NB4 (cell line): Measurements from ENCODE around the gene SCYGR5.

Experiments
- DNase-seq: peaks from one replicate; pipeline ENCODE4 v3.0.0; 2010; ENCODE audit warnings: low read depth
- H3K4me3 ChIP-seq: one replicate; pipeline ENCODE4 v1.5.1; 2011; ENCODE audit warnings: mild to moderate bottlenecking, low read depth, low read length, moderate library complexity
- CTCF ChIP-seq: IDR thresholded peaks from one replicate; pipeline ENCODE4 v1.5.1; 2012; ENCODE audit warnings: low read depth, low read length
- MAX ChIP-seq: IDR thresholded peaks from 2 replicates; pipeline ENCODE4 v1.6.1; 2011; ENCODE audit warnings: low read depth, low read length
- MYC ChIP-seq: IDR thresholded peaks from 2 replicates; pipeline ENCODE4 v1.6.1; 2011; ENCODE audit warnings: low read depth, low read length
- POLR2A ChIP-seq: IDR thresholded peaks from 2 replicates; pipeline ENCODE4 v1.6.1; 2011; ENCODE audit warnings: mild to moderate bottlenecking; ENCODE audit not compliant: insufficient read length; ENCODE audit errors: extremely low read depth

Gene SCYGR5

GRCh38 chr2:227629435-227629834 is 37.2 kb upstream of the SCYGR5 start:
- TF ChIP-seq POLR2A (no peak), CTCF (no peak), MYC (no peak), MAX (no peak)
- no peak overlapping the region for H3K4me3 ChIP-seq
- DNase-seq, result no peak

- DNase-seq, result no peak
- no peak overlapping the region for H3K4me3 ChIP-seq
- no peak for TF ChIP-seq POLR2A
- TF ChIP-seq MYC, result no peak
- TF ChIP-seq MAX, result no peak
- TF ChIP-seq CTCF, result no peak
These were observed 36.3 kb upstream of the SCYGR5 start for GRCh38 chr2:227630322-227630721.

- no peak for DNase-seq
- H3K4me3 ChIP-seq, result no peak overlapping the region
- TF ChIP-seq MAX, result no peak
- TF ChIP-seq CTCF, result no peak
- no peak for TF ChIP-seq MYC
- TF ChIP-seq POLR2A, result no peak
These were observed 33.8 kb upstream of the SCYGR5 start for GRCh38 chr2:227632827-227633226.

- no peak for DNase-seq
- no peak for TF ChIP-seq CTCF
- no peak for TF ChIP-seq POLR2A
- H3K4me3 ChIP-seq, result no peak overlapping the region
These were observed 32.4 kb upstream of the SCYGR5 start for GRCh38 chr2:227634201-227634600.

- H3K4me3 ChIP-seq, result no peak overlapping the region
- no peak for DNase-seq
- TF ChIP-seq MYC (no peak), CTCF (no peak), MAX (no peak), POLR2A (no peak)
These were observed 23.9 kb upstream of the SCYGR5 start for GRCh38 chr2:227642656-227643055.

- no peak overlapping the region for H3K4me3 ChIP-seq
- DNase-seq, result no peak
- TF ChIP-seq CTCF (peak; percentile 5), MAX (no peak)
These were observed 22.5 kb upstream of the SCYGR5 start for GRCh38 chr2:227643990-227644551.
